ENCODE measurements around the gene PAPPA2.
A peak's percentile ranks its signal among the peaks of the same experiment; 100 is the strongest.
"Not testable (repeated sequence)": the region's sequence is repeated elsewhere in the genome, so short reads cannot be mapped to it uniquely, and the experiment has no call there.

Gene PAPPA2, protein sequence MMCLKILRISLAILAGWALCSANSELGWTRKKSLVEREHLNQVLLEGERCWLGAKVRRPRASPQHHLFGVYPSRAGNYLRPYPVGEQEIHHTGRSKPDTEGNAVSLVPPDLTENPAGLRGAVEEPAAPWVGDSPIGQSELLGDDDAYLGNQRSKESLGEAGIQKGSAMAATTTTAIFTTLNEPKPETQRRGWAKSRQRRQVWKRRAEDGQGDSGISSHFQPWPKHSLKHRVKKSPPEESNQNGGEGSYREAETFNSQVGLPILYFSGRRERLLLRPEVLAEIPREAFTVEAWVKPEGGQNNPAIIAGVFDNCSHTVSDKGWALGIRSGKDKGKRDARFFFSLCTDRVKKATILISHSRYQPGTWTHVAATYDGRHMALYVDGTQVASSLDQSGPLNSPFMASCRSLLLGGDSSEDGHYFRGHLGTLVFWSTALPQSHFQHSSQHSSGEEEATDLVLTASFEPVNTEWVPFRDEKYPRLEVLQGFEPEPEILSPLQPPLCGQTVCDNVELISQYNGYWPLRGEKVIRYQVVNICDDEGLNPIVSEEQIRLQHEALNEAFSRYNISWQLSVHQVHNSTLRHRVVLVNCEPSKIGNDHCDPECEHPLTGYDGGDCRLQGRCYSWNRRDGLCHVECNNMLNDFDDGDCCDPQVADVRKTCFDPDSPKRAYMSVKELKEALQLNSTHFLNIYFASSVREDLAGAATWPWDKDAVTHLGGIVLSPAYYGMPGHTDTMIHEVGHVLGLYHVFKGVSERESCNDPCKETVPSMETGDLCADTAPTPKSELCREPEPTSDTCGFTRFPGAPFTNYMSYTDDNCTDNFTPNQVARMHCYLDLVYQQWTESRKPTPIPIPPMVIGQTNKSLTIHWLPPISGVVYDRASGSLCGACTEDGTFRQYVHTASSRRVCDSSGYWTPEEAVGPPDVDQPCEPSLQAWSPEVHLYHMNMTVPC (N-terminal part only)

DNA sequence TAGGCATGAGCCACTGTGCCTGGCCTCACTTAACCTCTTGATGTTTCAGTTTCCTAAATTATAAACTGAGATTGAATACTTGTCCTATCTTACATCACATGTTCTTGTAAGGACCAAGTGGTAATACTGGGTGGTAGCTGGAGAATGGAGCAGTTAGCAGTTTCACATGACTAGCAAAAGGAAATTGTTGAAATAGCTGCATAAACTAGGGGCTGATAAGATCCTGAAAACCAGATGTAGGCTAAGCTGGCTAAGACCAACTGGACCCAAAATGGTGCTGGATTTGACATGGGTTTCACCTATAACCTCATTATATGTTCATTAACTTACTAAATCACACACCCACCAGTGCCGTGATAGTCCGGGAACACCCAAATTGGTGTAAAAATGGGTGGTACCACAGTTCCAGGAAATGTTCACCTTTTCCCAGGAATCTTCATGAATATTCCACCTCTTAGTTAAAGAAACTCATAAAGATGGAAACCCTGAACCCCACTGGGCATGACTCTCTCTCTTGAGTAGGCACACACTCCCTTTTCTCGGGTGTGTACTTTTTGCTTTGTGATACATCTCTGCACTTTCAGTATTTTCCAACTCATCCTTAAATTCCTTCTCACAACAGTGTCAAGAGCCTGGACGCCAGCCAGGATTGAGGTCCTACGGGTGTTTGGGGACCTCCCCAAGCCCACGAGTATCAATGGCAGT lies at the start of gene PAPPA2:
Gene PAPPA2 (plus strand): TSS at position 502 of the 705 bp plus-strand sequence. CDS start 93,148 bp downstream, outside the sequence.
- DNase-seq (ENCODE audit: low spot score) = no peak

DNA sequence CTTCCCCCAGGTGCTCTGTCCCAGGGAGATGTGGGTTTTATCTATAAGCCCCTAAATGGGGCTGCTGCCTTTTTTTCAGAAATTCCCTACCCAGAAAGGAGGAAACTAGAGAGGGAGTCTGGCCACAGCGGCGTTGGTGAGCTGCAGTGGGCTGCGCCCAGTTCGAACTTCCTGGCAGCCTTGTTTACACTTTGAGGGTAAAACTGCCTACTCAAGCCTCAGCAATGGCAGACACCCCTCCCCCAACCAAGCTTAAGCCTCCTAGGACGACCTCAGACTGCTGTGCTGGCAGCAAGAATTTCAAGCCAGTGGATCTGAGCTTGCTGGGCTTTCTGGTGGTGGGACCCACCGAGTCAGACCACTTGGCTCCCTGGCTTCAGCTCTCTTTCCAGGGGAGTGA lies 46.2 kb upstream of the PAPPA2 start:
- DNase-seq (ENCODE audit: low spot score) = no peak

DNA sequence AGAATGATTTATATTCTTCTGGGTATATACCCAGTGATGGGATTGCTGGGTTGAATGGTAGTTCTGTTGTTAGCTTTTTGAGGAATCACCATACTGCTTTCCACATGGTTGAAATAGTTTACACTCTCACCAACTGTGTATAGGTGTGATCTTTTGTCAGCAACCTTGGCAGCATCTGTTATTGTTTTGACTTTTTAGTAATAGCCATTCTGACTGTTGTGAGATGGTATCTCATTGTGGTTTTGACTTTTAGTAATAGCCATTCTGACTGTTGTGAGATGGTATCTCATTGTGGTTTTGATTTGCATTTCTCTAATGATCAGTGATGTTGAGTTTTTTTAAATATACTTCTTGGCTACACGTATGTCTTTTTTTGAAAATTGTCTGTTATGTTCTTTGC lies 43.4 kb upstream of the PAPPA2 start:
- DNase-seq (ENCODE audit: low spot score) = not testable (repeated sequence)

DNA sequence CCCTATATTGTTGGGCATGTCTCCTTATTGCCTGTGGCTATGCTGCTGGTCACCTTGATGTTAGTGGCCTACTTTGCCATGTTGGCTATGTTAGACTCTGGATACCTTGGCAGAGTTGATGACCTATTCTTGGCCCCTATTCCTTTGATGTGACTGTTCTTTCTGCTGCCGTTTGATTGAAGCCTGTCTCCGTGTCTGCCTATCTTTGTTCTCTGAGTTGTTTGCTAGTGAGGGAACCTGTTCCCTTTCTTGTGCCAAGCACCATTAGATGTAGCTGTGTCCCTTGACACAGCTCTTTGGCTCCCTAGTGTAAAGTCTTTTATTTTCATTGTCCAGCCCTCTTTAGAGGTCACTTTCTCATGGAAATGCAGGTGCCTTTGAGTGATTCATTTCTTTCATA lies 28.7 kb upstream of the PAPPA2 start:
- DNase-seq (ENCODE audit: low spot score) = no peak

DNA sequence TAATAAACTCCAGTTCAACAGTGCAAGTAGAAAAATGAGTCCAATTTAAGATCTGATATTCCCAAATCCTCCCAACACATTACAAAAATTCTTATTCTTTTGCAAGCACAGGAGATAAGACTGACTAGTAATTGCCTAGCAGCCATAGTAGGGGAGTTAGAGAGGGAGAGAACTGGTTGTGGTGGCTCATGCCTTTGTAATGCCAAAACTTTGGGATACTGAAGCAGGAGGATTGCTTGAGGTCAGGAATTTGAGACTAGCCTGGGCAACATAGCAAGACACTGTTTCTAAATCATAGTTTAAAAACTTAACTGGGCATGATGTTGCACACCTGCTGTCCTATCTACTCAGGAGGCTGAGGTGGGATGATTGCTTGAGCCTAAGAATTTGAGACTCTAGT lies 26.7 kb upstream of the PAPPA2 start:
- no peak for DNase-seq (ENCODE audit: low spot score)

DNA sequence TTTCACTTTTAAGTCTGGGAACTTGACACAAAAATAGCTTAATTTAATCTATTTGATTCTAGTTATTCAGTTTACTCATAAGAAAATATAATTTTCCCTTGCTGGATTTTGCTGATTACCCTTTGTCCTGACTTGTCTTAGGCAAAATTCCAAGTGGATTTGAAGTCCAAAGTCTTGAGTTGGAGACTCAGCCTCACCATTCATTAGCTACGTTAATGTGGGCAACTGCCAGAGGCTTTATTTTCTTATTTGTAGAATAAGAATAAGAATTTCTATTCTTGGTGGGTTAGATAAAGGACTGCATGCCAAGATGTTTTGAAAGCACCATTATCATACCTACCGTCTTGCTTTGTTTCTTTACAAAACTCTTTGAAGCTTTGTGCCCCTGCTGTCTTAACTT lies 22.8 kb upstream of the PAPPA2 start:
- no peak for DNase-seq (ENCODE audit: low spot score)

DNA sequence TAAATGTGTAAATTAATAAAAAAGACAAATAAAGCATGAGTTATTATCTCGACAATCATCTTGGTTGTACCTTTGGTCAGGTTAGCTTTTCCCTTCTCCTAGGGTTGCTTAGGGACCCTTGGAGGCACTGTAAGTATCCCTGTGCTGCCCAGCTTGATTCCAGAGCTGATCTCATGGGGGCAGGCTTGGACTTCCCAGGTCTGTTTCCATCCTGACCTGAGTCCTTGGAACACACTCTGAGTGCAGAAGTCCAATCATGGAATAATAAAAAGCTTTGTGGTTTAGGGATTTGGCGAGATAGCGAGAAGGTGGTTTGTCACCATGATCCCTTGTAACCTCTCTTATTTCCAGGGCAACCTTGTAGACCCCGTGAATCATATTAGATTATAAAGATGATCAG lies 18.7 kb upstream of the PAPPA2 start:
- DNase-seq (ENCODE audit: low spot score) = no peak

DNA sequence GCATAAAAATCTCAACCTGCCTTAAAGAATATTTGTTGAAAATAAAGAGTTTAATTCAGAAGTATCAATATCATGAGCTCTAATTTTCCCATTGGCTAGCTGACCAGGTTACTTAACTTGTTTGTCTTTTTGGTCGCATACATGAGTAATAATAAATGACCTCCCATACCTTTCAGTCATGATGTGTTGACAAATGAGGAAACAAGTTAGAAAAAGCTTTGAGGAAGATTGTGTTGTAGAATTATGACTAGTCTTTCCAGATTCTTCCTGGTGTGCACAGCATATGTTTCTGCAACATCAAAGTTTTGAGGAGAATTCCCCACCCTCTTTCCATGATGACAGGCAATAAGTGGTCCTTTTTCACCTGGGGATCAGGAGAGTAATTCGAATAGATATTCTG lies 17.6 kb upstream of the PAPPA2 start:
- no peak for DNase-seq (ENCODE audit: low spot score)

DNA sequence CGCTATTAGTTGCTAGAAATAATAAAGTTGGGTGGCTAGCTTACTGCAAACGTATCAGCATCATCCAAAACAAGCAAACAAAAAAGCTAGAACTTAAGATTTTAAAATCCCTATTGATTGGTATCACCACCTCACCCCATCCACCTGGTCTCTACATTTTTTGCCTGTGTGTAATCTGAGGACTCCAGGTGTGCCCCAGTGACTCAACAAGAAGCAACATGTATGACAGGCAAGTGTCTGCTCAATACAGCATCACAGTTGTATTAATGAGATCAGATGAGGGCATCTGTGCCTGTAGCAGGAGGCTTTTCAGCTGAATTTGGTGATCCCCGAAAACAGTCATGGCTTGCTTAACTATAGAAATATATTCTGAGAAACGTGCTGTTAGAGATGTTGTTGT lies 14.6 kb upstream of the PAPPA2 start:
- DNase-seq (ENCODE audit: low spot score) = no peak

DNA sequence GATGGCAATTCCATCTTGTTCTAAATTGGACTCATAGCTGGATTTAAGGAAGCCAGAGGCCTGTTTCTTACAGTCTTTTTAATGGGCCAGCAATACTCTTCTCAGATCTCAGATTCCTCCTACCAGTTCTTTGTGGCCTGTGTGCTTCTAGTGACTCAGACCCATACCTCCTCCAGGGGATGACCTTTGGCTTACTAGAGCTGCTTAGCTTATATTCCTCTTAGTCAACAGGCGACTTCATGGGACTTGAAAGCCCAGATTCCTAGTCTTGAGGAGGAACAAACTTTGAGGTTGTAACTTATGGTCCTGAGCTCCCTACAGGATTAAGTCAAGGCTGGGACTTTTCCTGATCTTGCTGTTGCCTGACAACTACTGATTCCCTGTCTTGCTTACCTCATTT lies 12.4 kb upstream of the PAPPA2 start:
- DNase-seq (ENCODE audit: low spot score) = no peak

DNA sequence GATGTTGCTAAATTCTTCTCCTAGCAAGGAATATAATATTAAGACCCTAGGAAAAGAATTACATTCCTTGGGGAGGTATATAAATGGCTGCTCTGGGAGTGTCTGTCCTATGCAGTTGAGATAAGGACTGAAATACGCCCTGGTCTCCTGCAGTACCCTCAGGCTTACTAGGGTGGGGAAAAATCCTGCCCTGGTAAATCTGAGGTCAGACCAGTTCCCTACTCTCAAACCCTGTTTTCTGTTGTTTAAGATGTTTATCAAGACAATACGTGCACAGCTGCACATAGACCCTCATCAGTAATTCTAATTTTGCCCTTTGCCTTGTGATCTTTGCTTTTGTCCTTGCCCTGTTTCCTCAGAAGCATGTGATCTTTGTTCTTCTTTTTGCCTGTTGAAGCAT lies 11.2 kb upstream of the PAPPA2 start:
- not testable (repeated sequence) for DNase-seq (ENCODE audit: low spot score)

DNA sequence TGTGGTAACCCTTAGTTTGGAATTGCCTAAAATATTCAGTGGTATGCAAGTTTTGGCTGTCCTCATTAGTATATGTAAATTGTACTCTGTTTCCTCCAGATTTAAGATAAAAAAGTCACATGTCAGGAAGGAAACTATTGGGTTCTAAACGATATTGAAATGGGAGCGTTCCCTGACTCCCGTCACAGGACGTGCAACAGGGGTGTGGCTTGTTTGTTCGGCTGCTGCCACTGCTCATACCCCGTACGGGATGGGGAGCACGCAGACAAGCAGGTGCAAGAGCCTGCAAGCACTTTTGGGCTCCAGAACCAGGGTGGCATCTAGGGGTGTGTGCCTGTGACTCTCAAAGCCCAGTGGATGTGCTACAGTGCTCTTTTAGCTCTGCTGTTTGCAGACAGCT lies 6.2 kb upstream of the PAPPA2 start:
- no peak for DNase-seq (ENCODE audit: low spot score)

DNA sequence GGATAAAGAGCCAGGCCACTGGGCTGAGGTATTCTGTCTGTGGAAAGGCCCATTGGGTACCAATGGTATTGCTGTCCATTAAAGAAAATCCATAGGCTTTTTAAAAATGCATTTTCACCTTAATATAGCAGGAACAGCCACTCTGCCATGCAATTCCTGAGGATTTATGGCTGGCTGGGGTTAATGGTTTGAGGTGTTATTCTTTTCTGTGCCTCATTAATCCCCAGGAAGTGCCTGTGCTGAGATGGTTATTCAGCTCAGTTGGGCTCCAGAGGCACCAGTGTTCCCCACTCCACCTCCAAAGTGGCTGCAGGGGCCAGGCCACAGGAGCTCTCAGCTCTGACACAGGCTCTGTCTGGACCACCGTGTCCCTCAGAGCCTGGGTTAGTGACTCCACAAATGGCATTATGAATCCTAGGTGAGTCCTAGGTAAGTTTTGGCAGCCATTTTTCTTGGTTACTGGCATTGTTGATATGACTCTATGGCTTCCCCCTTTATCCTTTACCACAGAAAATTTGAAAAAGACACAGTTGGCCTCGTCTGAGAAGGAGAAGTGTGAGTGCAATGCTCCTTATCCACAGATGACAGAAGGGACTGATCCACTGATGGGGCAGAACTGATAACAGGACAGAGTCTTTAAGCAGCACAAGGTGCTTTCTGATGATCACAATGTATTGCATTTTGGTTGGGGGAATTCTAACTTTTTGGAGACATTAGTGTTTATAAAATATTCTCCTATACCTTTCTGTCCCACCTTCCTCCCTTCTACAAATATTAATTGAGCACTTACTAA lies 2.2 kb upstream of the PAPPA2 start:
- no peak for DNase-seq (ENCODE audit: low spot score)

DNA sequence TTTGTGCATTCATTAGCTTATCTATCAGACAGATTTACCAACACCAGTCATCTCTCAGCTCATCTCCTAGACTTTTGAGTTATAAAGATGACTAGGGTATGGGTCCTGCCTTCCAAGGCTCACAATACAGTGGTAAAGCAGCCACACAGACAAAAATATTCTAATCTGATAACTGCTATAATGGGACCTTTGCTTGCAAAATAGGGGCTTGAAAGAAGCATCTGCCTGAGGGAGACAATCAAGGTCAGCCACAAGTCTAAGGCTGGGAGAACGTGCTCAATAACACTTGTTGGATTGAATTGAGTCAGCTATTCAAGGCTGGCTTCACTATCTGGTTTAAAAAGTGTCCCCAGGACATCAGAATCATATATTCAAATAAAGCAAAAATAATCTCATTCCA lies 1.4 kb upstream of the PAPPA2 start:
- DNase-seq (ENCODE audit: low spot score) = no peak

DNA sequence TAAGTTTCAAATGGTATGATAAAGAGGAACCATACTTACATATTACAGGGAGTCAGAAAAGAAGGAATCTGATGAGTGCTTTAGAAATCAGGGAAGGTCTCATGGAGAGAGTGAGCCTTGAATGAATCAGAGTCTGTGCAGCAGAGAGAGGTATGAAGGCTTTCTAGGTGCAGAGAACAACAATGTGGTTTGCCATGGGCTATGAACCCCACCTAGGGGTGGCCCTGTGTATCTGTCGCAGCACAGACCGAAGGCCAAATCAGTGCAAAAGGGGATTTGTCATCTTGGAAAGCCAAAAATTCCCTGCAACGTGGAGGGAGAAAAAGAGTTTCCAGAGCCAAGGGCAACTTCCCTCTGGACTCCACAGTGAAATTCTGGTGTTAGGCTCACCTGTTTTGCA lies 3.5 kb downstream of the PAPPA2 start:
- DNase-seq (ENCODE audit: low spot score) = peak; percentile 36

DNA sequence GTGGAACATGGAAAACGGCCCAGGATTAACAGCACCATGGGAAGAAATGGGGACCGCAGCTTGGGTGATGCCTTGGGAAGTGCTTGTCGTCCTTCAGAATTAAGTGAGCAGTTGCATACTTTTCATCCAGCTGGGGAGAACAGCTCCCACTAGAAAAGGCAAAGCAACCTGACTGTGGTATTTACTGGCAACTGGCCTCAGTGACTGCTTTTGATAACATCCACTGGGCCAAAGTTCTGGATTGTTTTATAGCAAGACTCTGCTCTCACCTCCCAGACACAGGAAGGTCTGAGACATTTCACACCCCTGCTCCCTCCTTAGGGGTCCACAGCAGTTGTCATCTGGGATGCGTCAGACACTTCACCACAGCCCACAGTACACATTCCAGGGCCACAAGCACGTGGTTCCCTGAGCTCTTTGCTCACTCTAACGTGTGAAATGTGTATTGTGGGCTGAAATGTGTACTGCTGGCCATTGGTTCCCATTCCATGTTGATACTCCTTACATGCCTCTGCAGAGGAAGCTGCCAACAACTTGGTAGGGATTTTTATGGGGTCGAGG lies 6.6 kb downstream of the PAPPA2 start:
- no peak for DNase-seq (ENCODE audit: low spot score)

DNA sequence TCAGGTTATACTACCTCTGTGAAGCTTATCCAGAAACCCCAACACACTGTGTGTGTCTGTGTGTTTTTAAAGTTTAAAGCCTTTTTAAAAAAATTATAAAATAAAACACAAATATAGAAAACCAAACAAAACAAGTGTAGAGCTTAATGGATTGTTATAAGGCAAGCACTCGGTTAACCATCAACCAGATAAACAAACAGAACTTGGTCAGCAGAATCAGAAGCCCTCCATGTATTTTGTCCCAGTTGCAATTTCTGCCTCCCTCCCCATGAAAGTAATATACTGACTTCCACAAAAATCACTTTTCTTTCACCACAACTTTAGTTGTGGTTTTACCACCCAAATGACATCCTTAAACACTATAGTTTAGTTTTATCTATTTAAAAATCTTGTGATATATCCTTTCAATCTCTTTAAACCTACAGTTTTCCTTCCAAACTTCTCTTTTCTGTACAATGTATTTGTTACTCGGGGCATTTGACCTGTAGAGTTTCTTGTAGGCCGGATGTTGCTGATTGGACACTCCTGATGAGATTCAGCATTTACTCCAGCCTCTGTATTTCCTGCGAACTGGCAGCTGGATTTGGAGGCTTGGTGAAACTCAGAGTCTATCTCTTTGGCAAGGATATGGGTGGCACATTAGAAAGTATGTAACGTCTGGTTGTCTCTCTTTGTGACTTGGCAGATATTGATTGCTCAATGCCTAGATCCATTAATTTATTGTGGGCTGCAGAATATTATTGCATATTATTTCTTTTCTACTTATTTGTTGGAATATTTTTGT lies 8.6 kb downstream of the PAPPA2 start:
- DNase-seq (ENCODE audit: low spot score) = no peak

DNA sequence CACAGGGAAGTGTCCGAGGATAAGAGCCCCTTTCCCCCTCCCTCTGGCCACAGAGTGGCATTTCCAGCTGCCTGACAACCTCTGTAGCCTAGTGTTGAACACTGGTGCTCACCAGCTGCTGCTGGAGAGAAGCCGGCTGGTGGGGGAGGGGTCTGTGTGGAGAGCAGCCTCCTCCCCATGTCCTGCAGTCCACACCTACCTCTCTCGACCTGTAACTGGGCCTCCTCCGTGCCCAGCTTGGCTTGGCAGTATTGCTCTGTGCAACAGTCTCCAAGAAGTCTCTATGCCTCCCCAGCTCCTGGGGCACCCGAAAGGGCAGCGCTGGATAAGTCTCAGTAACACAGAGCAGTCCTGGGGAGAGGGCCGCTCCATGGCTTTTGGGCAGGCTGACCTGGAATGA lies 17.0 kb downstream of the PAPPA2 start:
- DNase-seq (ENCODE audit: low spot score) = no peak

DNA sequence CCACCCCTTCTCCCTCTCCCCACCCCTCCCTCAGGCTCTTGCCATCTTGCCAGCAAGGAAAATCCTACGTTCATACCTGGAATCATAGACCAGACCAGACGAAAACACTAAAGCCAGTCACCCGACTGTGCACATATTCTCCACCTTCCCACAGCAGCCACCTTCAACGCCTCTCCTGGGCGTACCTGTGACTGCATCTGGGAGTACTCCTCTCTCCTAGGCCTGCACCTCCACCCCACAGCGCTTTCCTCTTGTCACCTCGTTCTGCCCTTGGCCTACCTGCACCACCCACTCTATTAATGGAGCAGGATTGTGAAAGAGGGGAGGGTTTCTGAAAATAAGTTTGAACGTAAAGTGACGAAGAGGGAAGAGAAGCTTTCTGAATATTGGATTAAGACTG lies 17.8 kb downstream of the PAPPA2 start:
- no peak for DNase-seq (ENCODE audit: low spot score)

DNA sequence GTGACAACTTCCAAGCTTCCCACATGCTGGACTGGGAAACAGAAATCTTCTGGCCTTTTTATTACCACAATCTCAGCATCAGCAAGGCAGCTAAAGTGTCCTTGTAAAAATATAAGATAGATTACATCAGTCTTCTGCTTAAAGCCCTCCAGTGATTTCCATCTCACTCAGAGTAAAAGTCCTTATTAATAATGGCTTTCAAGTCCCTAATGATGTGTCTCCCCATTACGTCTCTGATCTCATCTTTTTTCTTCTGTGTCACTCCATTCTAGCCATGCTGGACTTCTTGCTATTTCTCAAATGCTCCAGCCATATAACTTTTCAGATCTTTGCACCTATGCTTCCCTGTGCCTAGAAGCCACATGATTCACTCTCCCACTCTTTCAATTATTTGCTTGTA lies 22.1 kb downstream of the PAPPA2 start:
- DNase-seq (ENCODE audit: low spot score) = no peak

DNA sequence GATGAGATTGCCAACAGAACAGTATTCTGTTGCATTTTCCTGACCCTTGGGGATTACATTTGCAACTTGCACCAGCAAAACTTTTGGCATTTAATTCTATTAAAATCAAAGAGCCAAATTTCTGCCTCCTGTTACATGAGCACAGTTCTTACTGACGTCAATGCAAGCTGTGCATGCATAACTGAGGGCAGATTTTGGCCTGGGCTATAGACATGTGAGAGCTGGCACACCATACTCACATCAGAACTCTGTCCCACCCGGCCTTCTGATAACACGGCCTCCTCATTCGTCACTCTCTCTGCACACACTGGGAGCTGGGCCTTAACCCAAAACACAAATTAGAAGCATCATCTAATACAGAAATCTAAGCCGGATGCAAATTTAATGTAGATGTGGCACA lies 31.5 kb downstream of the PAPPA2 start:
- DNase-seq (ENCODE audit: low spot score) = no peak

Measured in SW480 (cell line).